ENCODE results near the gene PLEKHG7.

Gene PLEKHG7

DNA sequence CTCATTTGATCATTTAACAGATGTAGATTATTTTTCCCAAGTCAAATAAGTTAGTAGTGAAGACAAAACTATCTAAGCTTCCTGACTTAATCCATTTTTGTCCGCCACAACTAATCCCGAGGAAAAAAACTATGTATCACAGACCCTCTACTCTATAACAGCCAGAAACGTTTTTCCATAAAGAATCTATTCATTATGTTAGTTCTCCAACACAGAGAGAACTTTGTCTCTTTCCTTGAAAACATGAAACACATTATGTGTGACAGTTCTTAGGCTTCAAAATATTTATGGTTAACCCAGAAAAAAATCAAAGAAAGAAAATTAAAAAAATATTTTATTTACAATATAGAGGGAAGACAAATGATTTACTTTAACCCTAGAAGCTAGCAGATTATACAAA, 100.1 kb downstream of the PLEKHG7 start:
- no peak for DNase-seq (ENCODE audit: low spot score)

DNA sequence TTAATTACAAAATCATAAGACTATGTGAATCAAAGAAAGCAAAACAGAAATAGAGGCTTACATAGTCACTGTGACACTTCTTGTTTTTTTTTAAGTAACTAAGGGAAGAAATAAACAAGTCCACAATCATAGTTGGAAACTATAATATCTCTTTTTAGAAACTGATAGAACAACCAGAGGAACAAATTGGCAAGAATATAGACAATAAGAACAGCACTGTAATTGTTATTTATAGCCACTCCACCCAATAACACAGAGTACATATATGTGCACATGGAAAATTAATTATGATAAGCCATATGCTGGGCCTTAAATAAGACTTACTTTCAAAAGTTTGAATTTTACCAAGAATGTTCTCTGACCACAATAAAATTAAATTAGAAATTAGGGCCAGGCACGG, 101.1 kb downstream of the PLEKHG7 start:
- no peak for DNase-seq (ENCODE audit: low spot score)

DNA sequence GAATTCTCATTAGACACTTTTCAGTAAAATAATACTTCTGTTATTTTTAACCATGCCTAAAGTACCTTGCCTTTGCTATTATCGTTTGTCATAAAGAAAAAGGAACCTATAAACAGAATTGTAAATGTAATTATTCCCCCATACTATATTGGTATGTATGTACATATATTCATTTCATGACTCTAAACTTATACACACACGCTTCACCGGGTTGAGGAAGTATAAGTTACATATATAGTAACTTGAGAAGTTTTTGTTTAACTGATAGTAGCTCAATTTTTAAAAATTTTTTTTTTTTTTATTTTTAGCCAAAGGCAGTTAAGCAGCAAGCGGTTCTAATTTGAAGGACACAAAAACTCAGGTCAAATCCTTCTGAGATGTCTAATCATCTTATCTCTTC, 107.6 kb downstream of the PLEKHG7 start:
- DNase-seq (ENCODE audit: low spot score): no peak

DNA sequence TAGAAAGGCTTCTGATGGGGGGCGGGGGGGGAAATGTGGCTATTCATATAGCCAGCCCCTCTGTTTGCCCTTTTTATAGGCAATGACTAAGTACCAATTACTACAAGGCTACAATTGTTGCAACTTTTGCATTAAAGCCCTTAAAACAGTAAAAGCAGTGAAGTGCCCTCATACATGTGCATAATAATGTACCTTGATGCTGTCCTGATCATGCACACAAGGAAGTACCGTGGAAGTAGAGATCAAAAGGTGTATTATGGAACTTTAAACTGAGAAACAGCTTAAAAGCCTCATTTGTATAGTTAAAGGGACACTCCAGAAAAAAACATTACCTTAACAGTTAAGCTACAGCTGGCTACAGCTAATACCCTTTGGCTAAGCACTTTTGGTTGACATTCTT, 111.8 kb downstream of the PLEKHG7 start:
- DNase-seq (ENCODE audit: low spot score): no peak

DNA sequence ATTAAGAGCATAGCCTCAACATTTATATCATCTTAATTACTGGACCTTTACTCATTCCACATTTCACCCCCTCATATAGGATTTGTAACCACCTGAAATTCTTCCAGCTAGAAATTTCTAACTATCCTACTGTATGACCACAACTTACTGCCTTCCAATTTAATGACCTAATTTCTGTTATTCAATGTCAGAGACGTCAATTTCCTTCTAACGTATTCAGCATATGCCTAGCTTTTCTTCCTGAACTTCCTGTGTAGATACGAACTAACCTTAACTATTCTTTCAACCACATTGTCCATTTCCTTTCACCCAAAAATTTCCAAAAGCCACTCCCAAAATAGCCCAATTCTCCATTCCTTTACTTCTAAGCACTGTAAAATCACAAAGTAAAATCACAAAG, 118.4 kb downstream of the PLEKHG7 start:
- DNase-seq (ENCODE audit: low spot score): no peak
